DOHH2 (cell line): ENCODE data around the gene SLC13A2.

ENCODE experiments used
- H3F3A ChIP-seq: fragments of 200-600 bp; sonication (generic), shearing (Covaris generic); 2 replicates; pipeline ENCODE4 v1.6.0; 2016; ENCODE audit warnings: antibody characterized with exemption, mild to moderate bottlenecking; ENCODE audit not compliant: control insufficient read depth, insufficient read depth
- H3K27ac ChIP-seq: fragments of 200-600 bp; sonication (generic); 2 replicates; pipeline ENCODE4 v1.5.1; 2014; ENCODE audit warnings: low read depth, mild to moderate bottlenecking, low read length, moderate library complexity
- H3K27me3 ChIP-seq: fragments of 200-600 bp; sonication (generic); 2 replicates; pipeline ENCODE4 v1.6.1; 2014; ENCODE audit warnings: mild to moderate bottlenecking, low read length, mixed read lengths; ENCODE audit not compliant: control insufficient read depth
- H3K36me3 ChIP-seq: fragments of 200-600 bp; sonication (generic); 2 replicates; pipeline ENCODE4 v1.6.1; 2014; ENCODE audit warnings: mild to moderate bottlenecking, low read length, moderate library complexity, mixed read lengths; ENCODE audit not compliant: control insufficient read depth
- H3K4me1 ChIP-seq: fragments of 200-600 bp; sonication (generic); 2 replicates; pipeline ENCODE4 v1.6.1; 2014; ENCODE audit warnings: mild to moderate bottlenecking, low read length, mixed read lengths; ENCODE audit not compliant: control insufficient read depth
- H3K4me2 ChIP-seq: fragments of 200-600 bp; sonication (generic); 2 replicates; pipeline ENCODE4 v1.6.0; 2014; ENCODE audit warnings: mild to moderate bottlenecking, low read length, moderate library complexity
- H3K4me3 ChIP-seq: fragments of 200-600 bp; sonication (generic); 2 replicates; pipeline ENCODE4 v1.5.1; 2014; ENCODE audit warnings: mild to moderate bottlenecking, low read length, mixed read lengths
- H3K79me2 ChIP-seq: fragments of 200-600 bp; sonication (generic); 2 replicates; pipeline ENCODE4 v1.6.1; 2014; ENCODE audit warnings: mild to moderate bottlenecking, low read length, mixed read lengths; ENCODE audit not compliant: control insufficient read depth
- H3K9me2 ChIP-seq: fragments of 200-600 bp; sonication (generic); replicated peaks from 2 replicates; pipeline ENCODE4 v1.6.1; 2014; ENCODE audit warnings: mild to moderate bottlenecking, low read length, mixed read lengths; ENCODE audit not compliant: control insufficient read depth
- H3K9me3 ChIP-seq: fragments of 200-600 bp; sonication (generic); 2 replicates; pipeline ENCODE4 v1.6.1; 2014; ENCODE audit warnings: antibody characterized with exemption, low read length, mixed read lengths; ENCODE audit not compliant: control insufficient read depth, insufficient read depth
- H4K20me1 ChIP-seq: fragments of 200-600 bp; sonication (generic); 2 replicates; pipeline ENCODE4 v1.6.0; 2014; ENCODE audit warnings: low read depth, mild to moderate bottlenecking, antibody characterized with exemption, low read length, moderate library complexity; ENCODE audit not compliant: control insufficient read depth, insufficient read depth
- CTCF ChIP-seq: fragments of 200-600 bp; sonication (generic); IDR thresholded peaks from one replicate; pipeline ENCODE4 v1.5.1; 2014; ENCODE audit warnings: antibody characterized with exemption, mild to moderate bottlenecking, low read depth, low read length; ENCODE audit not compliant: poor library complexity, severe bottlenecking
- EZH2phosphoT487 ChIP-seq: fragments of 200-600 bp; sonication (generic); IDR thresholded peaks from 2 replicates; pipeline ENCODE4 v1.6.1; 2017; ENCODE audit warnings: borderline replicate concordance, mild to moderate bottlenecking, antibody characterized with exemption, low read length, moderate library complexity, mixed read lengths

SLC13A2 gene

GRCh38 chr17:28491286-28491685 lies 17.8 kb downstream of the SLC13A2 start:
- no peak overlapping the region for H3K27ac ChIP-seq
- H3K27me3 ChIP-seq = no peaks in the 10 kb centered on the region; the same call in 1 of the 2 replicates
- H3K9me2 ChIP-seq = no peaks in the 10 kb centered on the region
- no peak for TF ChIP-seq CTCF
- no peak for TF ChIP-seq EZH2phosphoT487
- H3K4me2 ChIP-seq = no peak overlapping the region
- no peak overlapping the region for H3K4me3 ChIP-seq
- H3K79me2 ChIP-seq = no peaks in the 10 kb centered on the region
- no peaks in the 10 kb centered on the region for H3K4me1 ChIP-seq
- no peaks in the 10 kb centered on the region for H3K9me3 ChIP-seq
- no peaks in the 10 kb centered on the region for H3F3A ChIP-seq
- no peaks in the 10 kb centered on the region for H4K20me1 ChIP-seq
- H3K36me3 ChIP-seq = no peaks in the 10 kb centered on the region

DNA sequence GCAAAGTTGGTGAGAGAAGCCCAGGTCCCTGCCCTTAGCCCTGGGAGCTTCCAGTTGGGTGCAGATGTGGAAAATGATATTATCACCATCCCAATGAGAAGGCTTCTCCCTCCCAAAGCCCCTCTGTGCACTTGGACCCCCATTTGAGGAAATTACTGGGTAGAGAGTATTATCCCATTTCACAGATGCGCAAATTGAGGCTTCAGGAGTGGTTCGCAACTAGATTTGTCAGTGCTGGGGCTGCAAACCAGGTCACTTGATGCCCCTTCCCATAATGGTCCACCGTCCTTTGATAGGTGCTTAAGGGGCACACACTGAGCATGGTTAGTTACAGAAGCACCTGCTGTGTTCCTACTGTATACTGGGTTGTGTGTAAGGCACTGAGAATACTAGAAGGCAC lies 18.4 kb downstream of the SLC13A2 start:
- H3K36me3 ChIP-seq = no peaks in the 10 kb centered on the region
- H4K20me1 ChIP-seq = no peaks in the 10 kb centered on the region
- H3K4me1 ChIP-seq = no peaks in the 10 kb centered on the region
- H3F3A ChIP-seq = no peaks in the 10 kb centered on the region
- H3K27me3 ChIP-seq = no peaks in the 10 kb centered on the region; the same call in 1 of the 2 replicates
- H3K9me2 ChIP-seq = no peaks in the 10 kb centered on the region
- no peaks in the 10 kb centered on the region for H3K79me2 ChIP-seq
- H3K4me2 ChIP-seq = no peak overlapping the region
- H3K27ac ChIP-seq = no peak overlapping the region
- H3K4me3 ChIP-seq = no peak overlapping the region
- H3K9me3 ChIP-seq = no peaks in the 10 kb centered on the region
- no peak for TF ChIP-seq EZH2phosphoT487
- no peak for TF ChIP-seq CTCF

GRCh38 chr17:28492352-28493310 lies 19.2 kb downstream of the SLC13A2 start:
- TF ChIP-seq EZH2phosphoT487 = no peak
- Histone ChIP-seq H3K4me1 (no peaks in the 10 kb centered on the region), H3K9me3 (no peaks in the 10 kb centered on the region), H4K20me1 (no peaks in the 10 kb centered on the region), H3K4me2 (no peak overlapping the region), H3K9me2 (no peaks in the 10 kb centered on the region), H3F3A (no peaks in the 10 kb centered on the region), H3K27ac (no peak overlapping the region), H3K36me3 (no peaks in the 10 kb centered on the region), H3K79me2 (no peaks in the 10 kb centered on the region), H3K27me3 (no peaks in the 10 kb centered on the region), H3K4me3 (no peak overlapping the region)

DNA sequence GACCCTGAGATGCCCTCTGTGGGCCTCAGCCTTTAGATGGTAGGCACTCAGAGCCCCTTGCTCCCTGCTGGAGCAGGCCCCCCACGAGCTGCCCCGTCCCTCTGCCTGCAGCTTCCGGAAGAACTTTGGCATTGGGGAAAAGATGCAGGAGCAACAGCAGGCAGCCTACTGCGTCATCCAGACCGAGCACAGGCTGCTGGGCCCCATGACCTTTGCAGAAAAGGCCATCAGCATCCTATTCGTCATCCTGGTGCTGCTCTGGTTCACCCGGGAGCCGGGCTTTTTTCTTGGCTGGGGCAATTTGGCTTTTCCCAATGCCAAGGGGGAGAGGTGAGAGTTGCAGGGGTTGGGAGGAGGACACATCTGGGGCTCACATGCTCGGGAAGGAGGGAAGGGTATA lies 20.0 kb downstream of the SLC13A2 start:
- Histone ChIP-seq H3K79me2 (no peaks in the 10 kb centered on the region), H4K20me1 (no peaks in the 10 kb centered on the region), H3K9me3 (no peaks in the 10 kb centered on the region), H3K36me3 (no peaks in the 10 kb centered on the region), H3K4me2 (no peak overlapping the region), H3K4me3 (no peak overlapping the region), H3K27ac (no peak overlapping the region), H3F3A (no peaks in the 10 kb centered on the region), H3K27me3 (no peaks in the 10 kb centered on the region), H3K4me1 (no peaks in the 10 kb centered on the region), H3K9me2 (no peaks in the 10 kb centered on the region)
- no peak for TF ChIP-seq CTCF
- no peak for TF ChIP-seq EZH2phosphoT487
